Natural killer cell (primary cell): Measurements from ENCODE around the gene CABLES1. TPM values are rescaled to one million over a fixed set of nuclear protein-coding genes. Genes with fewer than 3 reads are reported as not detected.

Experiments used
- ATAC-seq, 3 donors: fragments of 150-1000 bp in 2 of 3; fragments of 200-7000 bp in 1 of 3; cut with Tn5 transposase; 1 replicate in 1 of 3; 2 replicates in 2 of 3; pipeline ENCODE4 v1.10.0; 2021; ENCODE audit warnings: mild to moderate bottlenecking in 2 of 3, moderate library complexity in 2 of 3
- DNase-seq, 2 donors: peaks; one replicate each; pipeline versions ENCODE4 v3.0.0 to v3.0.0-alpha.2; 2013 to 2021; ENCODE audit warnings: mixed read lengths in 1 of 2
- H3K27ac ChIP-seq: one replicate; pipeline ENCODE4 v1.5.1; 2013; ENCODE audit warnings: mild to moderate bottlenecking, low read length
- H3K27me3 ChIP-seq: one replicate; pipeline ENCODE4 v1.6.1; 2013; ENCODE audit warnings: low read length; ENCODE audit not compliant: control insufficient read depth, insufficient read depth
- H3K36me3 ChIP-seq: one replicate; pipeline ENCODE4 v1.6.1; 2013; ENCODE audit warnings: low read length; ENCODE audit not compliant: control insufficient read depth, insufficient read depth
- H3K4me1 ChIP-seq: one replicate; pipeline ENCODE4 v1.6.1; 2013; ENCODE audit warnings: low read length; ENCODE audit not compliant: control insufficient read depth, insufficient read depth
- H3K4me3 ChIP-seq: one replicate; pipeline ENCODE4 v1.5.1; 2013; ENCODE audit warnings: low read length
- H3K9me3 ChIP-seq: one replicate; pipeline ENCODE4 v1.6.1; 2013; ENCODE audit warnings: low read length; ENCODE audit not compliant: control insufficient read depth, insufficient read depth
- H3K27ac Mint-ChIP-seq, 2 donors: one replicate each; pipeline ENCODE4 v1.8.0; 2022; ENCODE audit warnings: mild to moderate bottlenecking in 2 of 2, mixed read lengths in 2 of 2, moderate library complexity in 1 of 2
- H3K27me3 Mint-ChIP-seq, 2 donors: one replicate each; pipeline ENCODE4 v1.8.0; 2022; ENCODE audit warnings: low read depth in 2 of 2, mixed read lengths in 2 of 2
- H3K36me3 Mint-ChIP-seq: one replicate; pipeline ENCODE4 v1.8.0; 2022; ENCODE audit warnings: mixed read lengths
- H3K4me1 Mint-ChIP-seq, 2 donors: one replicate each; pipeline ENCODE4 v1.8.0; 2022; ENCODE audit warnings: mixed read lengths in 2 of 2
- H3K4me3 Mint-ChIP-seq: one replicate; pipeline ENCODE4 v1.8.0; 2022; ENCODE audit warnings: mild to moderate bottlenecking, moderate library complexity, mixed read lengths
- H3K9me3 Mint-ChIP-seq, 2 donors: one replicate each; pipeline ENCODE4 v1.8.0; 2022; ENCODE audit warnings: mixed read lengths in 2 of 2
- WGBS: methylation state at CpG from one replicate; pipeline ENCODE4 v1.1.7; 2013; ENCODE audit warnings: missing lambda C conversion rate; ENCODE audit not compliant: insufficient coverage; 5-methylcytosine and 5-hydroxymethylcytosine counted together
- intact Hi-C: fragments of 100-400 bp; cut with micrococcal nuclease; formaldehyde crosslinking; loops from one replicate; pipeline ENCODE4 v1.14.2; 2022
- total RNA-seq, 4 donors: library from RNA; stranded (reverse); fragments of 120-200 nt in 1 of 4; gene quantifications; one replicate each; pipeline versions ENCODE4 v1.2.3 to v1.2.4, GENCODE V29; 2013 to 2022
- TF ChIP-seq, protein P1 (sequence below): fragments of 200-600 bp; IDR thresholded peaks from one replicate; pipeline ENCODE4 v1.8.0; 2022; ENCODE audit warnings: antibody characterized with exemption

CABLES1 gene
- total RNA-seq, 3 donors from 2014 or later (not counting 1 experiment from before 2014, with no cell fraction given), result 1.3 to 2.2 (median 1.8) TPM

DNA sequence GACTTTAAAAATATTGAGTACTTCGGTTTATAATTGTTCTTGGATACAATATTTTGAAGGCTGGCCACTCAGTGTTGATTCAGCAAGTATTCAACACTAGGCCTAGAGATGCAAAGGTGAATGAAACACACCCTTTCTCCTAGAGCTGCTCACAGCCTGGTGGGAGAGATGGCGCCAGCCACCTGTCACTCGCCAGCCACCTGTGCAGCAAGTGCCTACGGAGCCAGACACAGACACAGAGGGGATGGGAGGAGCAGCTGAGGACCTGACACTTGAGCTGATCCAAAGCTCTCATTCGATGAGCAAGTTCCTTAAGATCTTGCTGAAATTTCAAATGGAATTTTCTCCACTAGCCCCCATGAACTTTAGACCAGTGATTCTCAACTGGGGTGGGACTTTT, 166.7 kb downstream of the CABLES1 start:
- H3K27me3 Mint-ChIP-seq, result no peaks in the 10 kb centered on the region
- no peaks in the 10 kb centered on the region for H3K27me3 ChIP-seq
- intact Hi-C loops, result no loop called here
- peaks cover 25% of the 10 kb centered on the region in 2 donors for H3K4me1 Mint-ChIP-seq
- no peaks in the 10 kb centered on the region for H3K9me3 Mint-ChIP-seq
- H3K27ac ChIP-seq, result no peak overlapping the region
- DNase-seq, result no peak
- H3K36me3 Mint-ChIP-seq, result no peaks in the 10 kb centered on the region
- no peak overlapping the region for H3K4me3 ChIP-seq
- TF ChIP-seq, protein P1, sequence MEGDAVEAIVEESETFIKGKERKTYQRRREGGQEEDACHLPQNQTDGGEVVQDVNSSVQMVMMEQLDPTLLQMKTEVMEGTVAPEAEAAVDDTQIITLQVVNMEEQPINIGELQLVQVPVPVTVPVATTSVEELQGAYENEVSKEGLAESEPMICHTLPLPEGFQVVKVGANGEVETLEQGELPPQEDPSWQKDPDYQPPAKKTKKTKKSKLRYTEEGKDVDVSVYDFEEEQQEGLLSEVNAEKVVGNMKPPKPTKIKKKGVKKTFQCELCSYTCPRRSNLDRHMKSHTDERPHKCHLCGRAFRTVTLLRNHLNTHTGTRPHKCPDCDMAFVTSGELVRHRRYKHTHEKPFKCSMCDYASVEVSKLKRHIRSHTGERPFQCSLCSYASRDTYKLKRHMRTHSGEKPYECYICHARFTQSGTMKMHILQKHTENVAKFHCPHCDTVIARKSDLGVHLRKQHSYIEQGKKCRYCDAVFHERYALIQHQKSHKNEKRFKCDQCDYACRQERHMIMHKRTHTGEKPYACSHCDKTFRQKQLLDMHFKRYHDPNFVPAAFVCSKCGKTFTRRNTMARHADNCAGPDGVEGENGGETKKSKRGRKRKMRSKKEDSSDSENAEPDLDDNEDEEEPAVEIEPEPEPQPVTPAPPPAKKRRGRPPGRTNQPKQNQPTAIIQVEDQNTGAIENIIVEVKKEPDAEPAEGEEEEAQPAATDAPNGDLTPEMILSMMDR, result no peak
- H3K36me3 ChIP-seq, result no peaks in the 10 kb centered on the region
- WGBS, result 96% methylated on average over 5 of the region's 5 CpGs
- H3K4me3 Mint-ChIP-seq, result no peak overlapping the region
- H3K4me1 ChIP-seq, result peaks cover 12% of the 10 kb centered on the region
- no peak overlapping the region for H3K27ac Mint-ChIP-seq
- no peaks in the 10 kb centered on the region for H3K9me3 ChIP-seq
- ATAC-seq, result no peak

DNA sequence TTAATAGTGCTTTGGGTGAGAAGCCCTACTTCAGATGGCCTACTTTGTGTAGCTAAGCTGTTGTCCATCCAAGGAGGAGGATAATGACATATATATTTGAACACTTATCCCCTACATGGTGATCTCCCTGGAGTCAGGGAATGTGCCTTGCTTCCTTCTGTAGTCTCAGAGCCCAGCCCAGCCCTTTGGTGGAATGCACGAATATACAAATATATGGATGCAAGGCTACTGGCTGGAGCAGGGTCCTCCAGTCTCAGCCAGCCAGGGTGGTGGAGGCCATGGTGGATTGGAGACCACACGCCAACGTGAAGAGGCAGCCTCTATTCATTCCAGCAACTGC, 167.2 kb downstream of the CABLES1 start:
- Histone ChIP-seq H3K36me3 (no peaks in the 10 kb centered on the region), H3K27me3 (no peaks in the 10 kb centered on the region), H3K4me1 (peaks cover 17% of the 10 kb centered on the region), H3K9me3 (no peaks in the 10 kb centered on the region), H3K27ac (no peak overlapping the region), H3K4me3 (no peak overlapping the region)
- Mint-ChIP-seq H3K4me1 (peaks cover 30% of the 10 kb centered on the region in 2 donors), H3K36me3 (no peaks in the 10 kb centered on the region), H3K27ac (no peak overlapping the region), H3K9me3 (no peaks in the 10 kb centered on the region), H3K4me3 (no peak overlapping the region), H3K27me3 (no peaks in the 10 kb centered on the region)
- TF ChIP-seq, protein P1, result no peak
- intact Hi-C loops, result no loop called here
- no peak for DNase-seq
- ATAC-seq, result no peak
- WGBS, result 96% methylated on average over 3 of the region's 3 CpGs

DNA sequence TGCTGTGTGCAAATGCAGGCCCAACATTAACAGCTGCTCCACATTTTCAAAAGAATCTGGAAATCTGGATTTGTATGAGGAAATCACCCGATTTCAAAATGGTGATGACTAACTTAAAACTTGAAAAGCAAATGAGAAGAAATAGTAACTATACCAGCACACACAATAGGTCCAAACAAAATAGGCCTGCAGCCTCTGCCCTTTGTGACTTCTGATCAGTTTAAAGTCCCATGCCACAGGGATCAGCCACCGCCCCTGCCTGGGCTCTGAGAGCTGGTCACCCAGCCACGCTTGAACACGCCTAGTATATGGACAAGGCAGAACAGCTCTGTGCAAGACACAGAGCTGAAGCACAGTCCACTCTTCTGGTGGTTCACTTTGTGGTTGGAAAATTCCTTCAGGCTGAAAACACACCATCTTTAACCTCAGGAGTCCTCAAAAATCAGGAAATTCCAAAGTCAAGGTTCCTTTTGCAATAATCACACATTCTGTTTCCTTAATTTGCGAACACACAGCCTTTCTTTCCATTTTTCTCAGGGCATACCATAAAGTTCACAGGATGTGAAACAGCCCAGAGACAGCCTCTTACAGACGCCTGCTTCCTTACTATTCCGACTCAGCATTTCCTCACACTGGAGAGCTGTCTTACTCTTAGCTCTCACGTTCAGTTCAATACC, 167.7 kb downstream of the CABLES1 start:
- no peaks in the 10 kb centered on the region for H3K9me3 Mint-ChIP-seq
- H3K27ac ChIP-seq, result no peak overlapping the region
- H3K27me3 Mint-ChIP-seq, result no peaks in the 10 kb centered on the region
- peaks cover 32 to 35% of the 10 kb centered on the region in 2 donors for H3K4me1 Mint-ChIP-seq
- H3K4me1 ChIP-seq, result peaks cover 22% of the 10 kb centered on the region
- H3K4me3 ChIP-seq, result no peak overlapping the region
- DNase-seq (no peak), ATAC-seq (no peak)
- H3K9me3 ChIP-seq, result no peaks in the 10 kb centered on the region
- H3K36me3 ChIP-seq, result no peaks in the 10 kb centered on the region
- intact Hi-C loops, result no loop called here
- no peak overlapping the region for H3K27ac Mint-ChIP-seq
- no peaks in the 10 kb centered on the region for H3K36me3 Mint-ChIP-seq
- H3K4me3 Mint-ChIP-seq, result no peak overlapping the region
- TF ChIP-seq, protein P1, result no peak
- 80% methylated on average over 8 of the region's 8 CpGs for WGBS
- no peaks in the 10 kb centered on the region for H3K27me3 ChIP-seq

DNA sequence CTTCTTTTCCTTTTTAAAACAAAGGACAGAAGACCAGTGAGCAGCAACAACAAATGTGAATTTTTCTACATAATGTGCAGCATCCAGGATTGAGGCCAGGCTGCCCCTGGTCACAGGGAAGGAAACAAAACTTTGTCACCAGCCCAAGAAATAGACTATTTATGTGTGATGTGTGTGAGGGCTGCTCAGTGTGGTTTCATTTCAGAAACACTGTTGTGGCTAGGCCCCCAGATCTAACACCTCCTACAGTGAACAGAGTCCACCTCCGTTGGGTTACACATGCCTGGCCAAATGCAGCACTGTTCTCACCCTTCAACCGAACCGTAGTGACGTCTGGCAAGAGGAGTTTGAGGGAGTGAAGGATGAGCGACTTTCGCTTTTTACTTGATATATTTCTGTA, 171.5 kb downstream of the CABLES1 start:
- intact Hi-C loops, result loop anchor here (1.0 to 5.0 kb wide), 7 partner anchors 40 to 374 kb away; partner anchors contain the start of gene RBBP8
- Histone ChIP-seq H3K27me3 (no peaks in the 10 kb centered on the region), H3K4me3 (no peak overlapping the region), H3K27ac (peak overlapping the region; percentile 80), H3K4me1 (peaks cover 31% of the 10 kb centered on the region), H3K9me3 (no peaks in the 10 kb centered on the region), H3K36me3 (no peaks in the 10 kb centered on the region)
- TF ChIP-seq, protein P1, result no peak
- H3K4me3 Mint-ChIP-seq, result peak overlapping the region; percentile 88
- peak; percentile 81 to 96 (median 94) for ATAC-seq
- peak overlapping the region; percentile 86 to 97 for H3K27ac Mint-ChIP-seq
- no peaks in the 10 kb centered on the region for H3K36me3 Mint-ChIP-seq
- H3K4me1 Mint-ChIP-seq, result peaks cover 46 to 49% of the 10 kb centered on the region in 2 donors
- no peaks in the 10 kb centered on the region for H3K27me3 Mint-ChIP-seq
- no peaks in the 10 kb centered on the region for H3K9me3 Mint-ChIP-seq
- DNase-seq, result peak; percentile 65 to 74
- 20% methylated on average over 1 of the region's 6 CpGs for WGBS
